Measurements from ENCODE around the gene RPS3. TPM values are rescaled to one million over a fixed set of nuclear protein-coding genes. Genes with fewer than 3 reads are reported as not detected.

RPS3 gene
- total RNA-seq (1,000 to 10,000 TPM in 8 of 9 donors, 100 to 1,000 TPM in 1; 776 to 2,024 (median 1,323) TPM), polyA plus RNA-seq (1,000 to 10,000 TPM; 1,074 to 1,454 (median 1,425) TPM)
- long read RNA-seq, donor 1, transcript RPS3-214 (4 exons, 1,878 nt): minor isoform, 7 of 1,003 reads
- long read RNA-seq, donor 1, transcript RPS3-217 (7 exons, 2,097 nt): major isoform, 594 of 1,003 reads
- long read RNA-seq, donor 1, transcript RPS3-203 (6 exons, 866 nt): minor isoform, 58 of 1,003 reads
- long read RNA-seq, donor 1, partial matches to known transcripts: 302 of 1,003 reads
- long read RNA-seq, donor 1, other reads (novel, unspliced or antisense): 40 of 1,003 reads
- long read RNA-seq, donor 2, transcript RPS3-217 (7 exons, 2,097 nt): major isoform, 386 of 643 reads
- long read RNA-seq, donor 2, transcript RPS3-203 (6 exons, 866 nt): minor isoform, 49 of 643 reads
- long read RNA-seq, donor 2, partial matches to known transcripts: 167 of 643 reads
- long read RNA-seq, donor 2, other reads (novel, unspliced or antisense): 33 of 643 reads
- long read RNA-seq, donor 3, transcript RPS3-203 (6 exons, 866 nt): minor isoform, 41 of 747 reads
- long read RNA-seq, donor 3, transcript RPS3-217 (7 exons, 2,097 nt): major isoform, 403 of 747 reads
- long read RNA-seq, donor 3, transcript RPS3-214 (4 exons, 1,878 nt): minor isoform, 7 of 747 reads
- long read RNA-seq, donor 3, transcript RPS3-209 (7 exons, 1,306 nt): minor isoform, 5 of 747 reads
- long read RNA-seq, donor 3, partial matches to known transcripts: 262 of 747 reads
- long read RNA-seq, donor 3, other reads (novel, unspliced or antisense): 26 of 747 reads
- long read RNA-seq, donor 4, transcript RPS3-209 (7 exons, 1,306 nt): minor isoform, 9 of 1,504 reads
- long read RNA-seq, donor 4, transcript RPS3-217 (7 exons, 2,097 nt): major isoform, 1,451 of 1,504 reads
- long read RNA-seq, donor 4, transcript RPS3-203 (6 exons, 866 nt): minor isoform, 6 of 1,504 reads
- long read RNA-seq, donor 4, partial matches to known transcripts: 28 of 1,504 reads
- long read RNA-seq, donor 4, other reads (novel, unspliced or antisense): 5 of 1,504 reads
- long read RNA-seq, donor 5, transcript RPS3-209 (7 exons, 1,306 nt): minor isoform, 7 of 766 reads
- long read RNA-seq, donor 5, transcript RPS3-217 (7 exons, 2,097 nt): major isoform, 724 of 766 reads
- long read RNA-seq, donor 5, partial matches to known transcripts: 20 of 766 reads
- long read RNA-seq, donor 5, other reads (novel, unspliced or antisense): 7 of 766 reads
- long read RNA-seq, donor 6, transcript RPS3-209 (7 exons, 1,306 nt): minor isoform, 10 of 1,493 reads
- long read RNA-seq, donor 6, transcript RPS3-217 (7 exons, 2,097 nt): major isoform, 1,423 of 1,493 reads
- long read RNA-seq, donor 6, transcript RPS3-203 (6 exons, 866 nt): minor isoform, 7 of 1,493 reads
- long read RNA-seq, donor 6, partial matches to known transcripts: 34 of 1,493 reads
- long read RNA-seq, donor 6, other reads (novel, unspliced or antisense): 12 of 1,493 reads
- long read RNA-seq, donor 7, transcript RPS3-214 (4 exons, 1,878 nt): minor isoform, 6 of 572 reads
- long read RNA-seq, donor 7, transcript RPS3-203 (6 exons, 866 nt): minor isoform, 41 of 572 reads
- long read RNA-seq, donor 7, transcript RPS3-217 (7 exons, 2,097 nt): major isoform, 329 of 572 reads
- long read RNA-seq, donor 7, partial matches to known transcripts: 181 of 572 reads
- long read RNA-seq, donor 7, other reads (novel, unspliced or antisense): 8 of 572 reads
- long read RNA-seq, donor 8, transcript RPS3-203 (6 exons, 866 nt): minor isoform, 36 of 1,094 reads
- long read RNA-seq, donor 8, transcript RPS3-209 (7 exons, 1,306 nt): minor isoform, 6 of 1,094 reads
- long read RNA-seq, donor 8, transcript RPS3-217 (7 exons, 2,097 nt): major isoform, 768 of 1,094 reads
- long read RNA-seq, donor 8, partial matches to known transcripts: 239 of 1,094 reads
- long read RNA-seq, donor 8, other reads (novel, unspliced or antisense): 40 of 1,094 reads
- long read RNA-seq, donor 9, transcript RPS3-203 (6 exons, 866 nt): minor isoform, 40 of 784 reads
- long read RNA-seq, donor 9, transcript RPS3-209 (7 exons, 1,306 nt): minor isoform, 9 of 784 reads
- long read RNA-seq, donor 9, transcript RPS3-217 (7 exons, 2,097 nt): major isoform, 395 of 784 reads
- long read RNA-seq, donor 9, transcript RPS3-214 (4 exons, 1,878 nt): minor isoform, 9 of 784 reads
- long read RNA-seq, donor 9, partial matches to known transcripts: 297 of 784 reads
- long read RNA-seq, donor 9, other reads (novel, unspliced or antisense): 33 of 784 reads
- long read RNA-seq, donor 10, transcript RPS3-217 (7 exons, 2,097 nt): major isoform, 283 of 408 reads
- long read RNA-seq, donor 10, transcript RPS3-203 (6 exons, 866 nt): minor isoform, 7 of 408 reads
- long read RNA-seq, donor 10, partial matches to known transcripts: 105 of 408 reads
- long read RNA-seq, donor 10, other reads (novel, unspliced or antisense): 5 of 408 reads

GRCh38 chr11:75399344-75400145, at the start of gene RPS3:
TSS of gene RPS3 (plus strand) at chr11:75399518. CDS start at chr11:75399548, 30 bp downstream.
- H3K9me3 ChIP-seq (replicated peaks in 1 of 3): no peaks in the 10 kb centered on the region
- peak; percentile 89 to 97 (median 94) for DNase-seq
- H3K36me3 ChIP-seq (replicated peaks in 1 of 2): peaks cover 0 to 37% of the 10 kb centered on the region in 2 donors
- H3K4me3 ChIP-seq: peak within 1 kb of the TSS; percentile 71 to 98 (median 86)
- 0 to 1% (median 1%) methylated on average over 34 to 55 of the region's 55 CpGs for WGBS, 4 donors
- peak within 1 kb of the TSS; percentile 70 to 98 (median 93) for H3K27ac ChIP-seq
- no peaks in the 10 kb centered on the region for H3K27me3 ChIP-seq
- H3K4me1 ChIP-seq (replicated peaks in 1 of 2): peaks cover 0 to 29% of the 10 kb centered on the region in 2 donors
- TF ChIP-seq POLR2A (IDR thresholded peaks at IDR 0.05): peak; percentile 49 to 84
- peak in 3 of 6 experiments; percentile 13 to 19 (median 19) for TF ChIP-seq CTCF (IDR thresholded peaks at IDR 0.05)
- intact Hi-C loops (cut with DNase I): loop anchor here in 1 of 2 donors (10.0 kb wide), 1 partner anchor 125 kb away; the partner anchor contains the start of gene GDPD5

GRCh38 chr11:75349521-75350116, 49.7 kb upstream of the RPS3 start:
- peaks cover 16 to 60% of the 10 kb centered on the region in 2 donors for H3K4me1 ChIP-seq (replicated peaks in 1 of 2)

More at GRCh38 chr11:75349521-75350116, 49.7 kb upstream of the RPS3 start:
- intact Hi-C loops (cut with DNase I): no loop called here
- H3K27me3 ChIP-seq: no peaks in the 10 kb centered on the region
- WGBS, 4 donors: 63 to 75% (median 66%) methylated on average over 2 to 4 of the region's 4 CpGs
- DNase-seq: peak in 2 of 7 donors; percentile 41 to 44
- no peaks in the 10 kb centered on the region for H3K9me3 ChIP-seq (replicated peaks in 1 of 3)
- TF ChIP-seq POLR2A (IDR thresholded peaks at IDR 0.05) (no peak), CTCF (IDR thresholded peaks at IDR 0.05) (no peak)
- H3K4me3 ChIP-seq: peak overlapping the region in 1 of 4 donors; percentile 77
- H3K36me3 ChIP-seq (replicated peaks in 1 of 2): no peaks in the 10 kb centered on the region
- peak overlapping the region in 3 of 5 donors; percentile 6 to 95 (median 85) for H3K27ac ChIP-seq
